CD4-positive, alpha-beta T cell treated with Interleukin-21 for 1 hour (primary cell): ENCODE results near the gene NDUFA9.

Experiments used
- DNase-seq: peaks from one replicate; pipeline ENCODE4 v3.0.0-alpha.2; 2020

The NDUFA9 gene

DNA sequence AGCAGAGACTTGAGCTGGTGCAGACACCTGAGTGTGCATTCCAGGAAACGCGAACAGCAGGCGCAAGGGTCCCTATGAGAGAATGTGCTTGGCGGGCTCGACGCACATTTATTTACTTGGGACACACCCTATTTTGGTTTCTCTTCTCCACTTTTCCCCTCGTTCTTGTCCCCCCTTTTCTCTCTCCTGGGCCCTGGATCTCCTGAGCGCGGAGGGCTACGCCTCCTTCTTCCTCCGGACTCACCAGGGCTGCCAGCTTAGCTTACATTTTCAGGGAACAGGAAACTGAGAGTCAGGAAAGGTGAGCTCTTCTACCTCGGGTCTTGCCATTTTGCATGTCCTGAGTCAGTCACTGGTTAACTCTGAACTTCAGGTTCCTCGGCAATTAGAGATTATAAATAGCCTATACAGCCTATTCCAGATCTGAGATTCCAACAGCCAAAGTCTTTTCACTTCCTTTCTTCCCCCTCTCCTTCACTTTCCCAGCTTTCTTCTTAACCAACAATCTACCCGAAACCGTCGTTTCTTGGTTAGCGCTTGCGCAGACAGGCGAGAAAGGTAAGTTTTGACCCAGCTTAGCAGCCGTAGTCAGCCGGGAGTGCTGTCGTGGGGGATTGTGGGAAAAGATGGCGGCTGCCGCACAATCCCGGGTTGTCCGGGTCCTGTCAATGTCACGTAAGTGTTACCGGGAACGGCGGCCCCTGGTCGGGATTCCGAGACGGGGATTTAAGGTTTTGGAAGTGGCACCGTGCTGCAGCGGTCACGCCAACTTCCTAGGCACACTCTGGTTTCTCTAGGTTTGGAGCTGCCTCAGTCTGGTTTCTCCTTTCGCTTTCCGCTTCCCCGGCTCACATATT lies at the start of gene NDUFA9, which contains the start of gene AKAP3:
NDUFA9 (plus strand) TSS at position 614 of the 857 bp plus-strand sequence; CDS start at position 627, 13 bp downstream.
AKAP3 (minus strand) TSS at position 551 of the 857 bp plus-strand sequence. CDS start 10,855 bp downstream, outside the sequence.
- peak; percentile 83 for DNase-seq

DNA sequence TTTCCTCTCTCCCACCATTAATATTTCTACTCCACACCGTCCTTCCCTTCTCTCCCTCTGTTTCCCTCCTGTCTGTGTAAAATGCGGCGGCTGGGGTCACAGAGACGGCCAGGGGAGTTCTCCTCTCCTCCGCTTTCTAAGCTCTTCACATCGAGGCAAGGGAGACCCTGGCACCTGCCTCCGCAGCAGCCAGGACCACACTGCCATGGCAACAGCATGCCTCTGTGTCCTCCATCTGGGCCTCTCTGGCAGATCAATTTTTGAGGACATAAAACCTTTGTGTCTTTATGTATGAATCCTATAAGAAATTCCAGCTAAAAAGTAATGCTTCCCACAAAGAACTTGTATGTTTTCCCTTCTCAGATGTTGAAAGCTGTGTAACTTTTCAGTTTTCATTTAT lies 45.5 kb upstream of the NDUFA9 start:
- no peak for DNase-seq

GRCh38 chr12:4603946-4604345 lies 45.0 kb upstream of the NDUFA9 start:
- no peak for DNase-seq

- peak; percentile 85 for DNase-seq
These were observed 44.2 kb upstream of the NDUFA9 start for GRCh38 chr12:4604684-4605193.

- no peak for DNase-seq
These were observed 41.9 kb upstream of the NDUFA9 start for GRCh38 chr12:4607056-4607455.

- no peak for DNase-seq
These were observed 39.8 kb upstream of the NDUFA9 start for GRCh38 chr12:4609071-4609470.

GRCh38 chr12:4610481-4610880 lies 38.4 kb upstream of the NDUFA9 start:
- DNase-seq, result no peak

GRCh38 chr12:4615667-4616066 lies 33.2 kb upstream of the NDUFA9 start:
- no peak for DNase-seq

DNA sequence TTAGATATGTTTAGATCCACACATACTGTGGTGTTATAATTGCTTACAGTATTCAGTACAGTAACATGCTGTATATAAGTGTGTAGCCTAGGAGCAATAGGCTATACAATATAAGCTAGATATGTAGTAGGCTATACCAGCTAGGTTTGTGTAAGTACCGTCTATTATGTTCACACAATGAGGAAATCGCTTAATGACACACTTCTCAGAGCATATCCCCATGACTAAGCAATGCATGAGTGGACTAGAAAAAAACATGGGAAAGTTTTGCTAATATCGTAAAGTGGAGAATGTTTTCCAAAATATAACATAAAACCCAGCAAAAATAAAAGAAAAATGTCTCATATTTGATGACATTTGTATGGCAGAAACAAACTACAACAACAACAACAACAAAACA lies 27.4 kb upstream of the NDUFA9 start:
- no peak for DNase-seq

DNA sequence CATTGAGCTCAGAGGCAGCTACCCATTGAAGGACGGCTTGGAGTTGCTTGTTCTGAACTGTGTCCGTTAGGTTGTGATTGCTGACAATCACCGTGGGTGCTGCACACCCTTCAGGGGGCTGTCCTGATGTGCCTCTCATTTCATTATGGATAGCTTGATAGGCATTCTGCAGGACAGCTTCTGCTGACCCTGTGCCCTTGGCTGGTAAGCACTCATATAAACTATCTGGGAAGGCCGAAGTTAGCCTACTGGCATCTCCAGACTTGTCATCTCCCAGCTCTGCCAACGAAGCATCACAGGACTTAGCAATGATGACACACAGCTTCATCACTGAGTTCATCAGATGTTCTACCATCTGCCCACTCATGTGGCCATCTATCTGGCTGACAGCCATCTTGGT lies 22.4 kb upstream of the NDUFA9 start:
- no peak for DNase-seq

GRCh38 chr12:4628406-4628805 lies 20.5 kb upstream of the NDUFA9 start:
- DNase-seq, result no peak

GRCh38 chr12:4630262-4630661 lies 18.7 kb upstream of the NDUFA9 start:
- DNase-seq, result no peak

DNA sequence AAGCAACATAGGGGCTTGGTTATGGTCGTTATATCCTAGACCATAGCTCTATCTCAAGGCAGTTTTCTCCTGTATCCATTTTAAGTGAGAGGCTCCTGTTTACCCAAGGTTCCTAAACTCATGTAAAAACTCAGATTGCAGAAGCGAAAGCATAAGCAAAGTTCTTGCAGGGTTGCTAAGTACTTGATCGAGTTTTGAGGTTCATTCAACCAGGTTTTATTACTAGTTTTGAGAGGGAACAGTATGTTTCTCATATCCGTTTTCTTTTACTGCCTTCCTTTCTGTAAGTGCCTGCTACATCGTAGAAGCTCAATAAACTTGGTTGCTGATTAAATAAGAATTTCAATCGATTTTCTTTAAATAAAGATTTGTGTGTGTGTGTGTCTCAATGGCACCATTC lies 5.2 kb upstream of the NDUFA9 start:
- DNase-seq, result no peak

- no peak for DNase-seq
These were observed 3.9 kb upstream of the NDUFA9 start for GRCh38 chr12:4645023-4645422.

- peak; percentile 4 for DNase-seq
These were observed 812 bp upstream of the NDUFA9 start for GRCh38 chr12:4648104-4648500.

DNA sequence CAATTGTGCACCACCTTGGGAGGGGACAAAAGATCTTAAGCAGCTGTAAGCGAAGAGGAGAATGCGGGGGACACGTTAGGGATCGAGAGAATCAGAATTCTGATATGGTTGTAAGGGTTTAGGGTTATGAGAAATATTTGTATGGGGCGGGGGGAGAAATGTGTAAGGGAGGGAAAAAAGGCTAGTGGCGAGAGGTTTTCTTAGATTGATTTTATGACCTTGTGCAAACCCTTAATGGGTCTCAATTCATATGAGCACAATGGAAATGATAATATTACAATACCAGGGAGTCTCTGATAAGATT lies 396 bp downstream of the NDUFA9 start:
- DNase-seq, result no peak

GRCh38 chr12:4653257-4653656 lies 4.3 kb downstream of the NDUFA9 start:
- DNase-seq, result no peak

GRCh38 chr12:4653691-4654090 lies 4.8 kb downstream of the NDUFA9 start:
- no peak for DNase-seq

GRCh38 chr12:4663971-4664505 lies 15.1 kb downstream of the NDUFA9 start:
- DNase-seq, result no peak

DNA sequence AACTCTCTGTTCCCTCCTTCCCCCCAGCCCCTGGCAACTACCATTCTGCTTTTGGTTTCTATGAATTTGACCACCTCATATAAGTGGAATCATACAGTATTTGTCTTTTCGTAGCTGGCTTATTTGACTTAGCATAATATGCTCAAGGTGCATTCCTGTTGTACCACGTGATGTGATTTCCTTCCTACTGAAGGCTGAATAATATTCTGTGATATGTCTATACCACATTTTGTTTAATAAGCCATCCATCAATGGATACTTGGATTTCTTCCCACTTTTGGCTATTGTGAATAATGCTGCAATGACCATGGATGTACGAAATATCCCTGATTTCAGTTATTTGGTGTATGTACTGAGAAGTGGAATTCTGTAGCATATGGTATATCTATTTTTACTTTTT lies 16.3 kb downstream of the NDUFA9 start:
- no peak for DNase-seq

GRCh38 chr12:4679711-4680110 lies 30.8 kb downstream of the NDUFA9 start:
- DNase-seq, result no peak

- no peak for DNase-seq
These were observed 32.8 kb downstream of the NDUFA9 start for GRCh38 chr12:4681732-4682131.

DNA sequence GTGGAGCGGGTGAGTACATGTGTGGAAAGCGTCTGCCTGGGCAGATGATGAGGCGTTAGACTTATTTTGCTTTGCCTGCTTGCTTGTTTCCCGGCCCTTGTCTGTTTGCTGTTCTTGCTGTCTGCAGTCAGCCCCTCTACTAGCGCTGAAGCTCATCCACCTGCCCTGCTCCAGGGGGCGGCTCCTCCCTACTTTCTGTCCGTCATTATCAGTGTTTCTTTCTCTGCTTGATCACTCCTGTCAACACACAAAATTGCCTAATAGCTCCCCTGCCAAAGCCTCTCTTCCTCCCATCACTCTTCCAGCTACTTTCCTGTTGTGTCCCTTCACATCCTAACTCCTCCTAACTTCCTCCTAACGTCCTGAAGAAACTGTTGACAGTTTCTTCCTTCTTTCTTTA lies 36.4 kb downstream of the NDUFA9 start:
- no peak for DNase-seq

GRCh38 chr12:4690760-4691159 lies 41.8 kb downstream of the NDUFA9 start:
- no peak for DNase-seq
